ENCODE measurements around the gene ZBTB1. TPM values are rescaled to one million over a fixed set of nuclear protein-coding genes. Genes with fewer than 3 reads are reported as not detected.

Gene ZBTB1
- total and polyA plus RNA-seq, 10 of the 15 experiments (the other 5 are each of a cell fraction or from before 2014, with no cell fraction given) = 12.3 to 127 (median 40.0) TPM

DNA sequence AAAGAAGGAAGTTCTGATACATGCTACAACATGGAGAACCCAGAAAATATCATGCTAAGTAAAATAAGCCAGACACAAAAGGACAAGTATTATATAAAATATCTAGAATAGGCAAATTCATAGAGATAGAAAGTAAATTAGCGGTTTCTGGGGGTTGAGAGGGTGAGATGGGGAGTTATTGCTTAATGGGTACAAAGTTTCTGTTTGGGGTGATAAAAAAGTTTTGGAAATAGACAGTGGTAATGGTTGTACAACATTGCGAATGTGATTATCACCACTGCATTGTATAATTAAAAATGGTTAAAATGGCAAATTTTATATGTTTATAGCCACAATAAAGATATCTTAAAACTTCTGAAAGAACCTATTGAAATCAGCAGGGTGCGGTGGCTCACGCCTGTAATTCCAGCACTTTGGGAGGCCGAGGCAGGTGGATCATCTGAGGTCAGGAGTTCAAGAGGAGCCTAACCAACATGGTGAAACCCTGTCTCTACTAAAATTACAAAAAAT, 15.9 kb upstream of the ZBTB1 start:
- ATAC-seq (no peak), DNase-seq (ENCODE audit: low read depth, low spot score) (no peak), FAIRE-seq (no peak)
- Histone ChIP-seq H3K27ac (ENCODE audit: control insufficient read depth, insufficient read depth) (no peak overlapping the region), H3K4me1 (ENCODE audit: control insufficient read depth, insufficient read depth, low read length) (no peaks in the 10 kb centered on the region), H3K79me2 (ENCODE audit: control insufficient read depth, insufficient read depth, low read length) (peaks cover 4% of the 10 kb centered on the region), H2AFZ (ENCODE audit: control insufficient read depth, low read depth, low read length) (no peak overlapping the region), H3K36me3 (ENCODE audit: control insufficient read depth in 2 of 2, insufficient read depth in 2 of 2, low read length in 1 of 2) (peaks cover 4 to 25% of the 10 kb centered on the region in 2 experiments; a peak in 2 of 4 replicates), H3K4me2 (ENCODE audit: control insufficient read depth, insufficient read depth) (no peak overlapping the region), H3K9me3 (replicated peaks; ENCODE audit: control insufficient read depth, insufficient read depth, low read length) (no peaks in the 10 kb centered on the region), H4K20me1 (ENCODE audit: control insufficient read depth, insufficient read depth) (no peaks in the 10 kb centered on the region), H3K9ac (ENCODE audit: control insufficient read depth, insufficient read depth, low read length) (no peak overlapping the region), H3K4me3 (no peak overlapping the region), H3K27me3 (replicated peaks in 1 of 2; ENCODE audit: control insufficient read depth in 2 of 2, insufficient read depth in 2 of 2, low read length in 1 of 2) (no peaks in the 10 kb centered on the region)
- ChIA-PET RAD21 (ENCODE audit: unreplicated experiment) (no interaction called here), CTCF (interaction anchor here (0.9 to 10.2 kb wide), 5 partner anchors 9 to 59 kb away, joined by 3 to 72 read pairs (median 7); no protein-coding TSS in a partner anchor), POLR2A (interaction anchor here (0.8 to 1.0 kb wide), 3 partner anchors 9 to 97 kb away, joined by 3 to 5 read pairs (median 3); no protein-coding TSS in a partner anchor), SMC1A (ENCODE audit: uncharacterized antibody, unreplicated experiment) (interaction anchor here (1.2 to 1.9 kb wide), 3 partner anchors 9 to 59 kb away, joined by 3 to 12 read pairs (median 3); no protein-coding TSS in a partner anchor)
- intact Hi-C loops (cut with micrococcal nuclease; ENCODE audit: unreplicated experiment) (no loop called here), in situ Hi-C loops (cut with MboI) (no loop called here)
- WGBS (ENCODE audit: insufficient coverage, insufficient replicate concordance, low lambda C conversion rate, missing lambda C conversion rate) = 100% methylated on average over 5 of the region's 5 CpGs
- BruUV-seq (replicated peaks) = no TSS peak
- TF ChIP-seq SMARCA5 (IDR thresholded peaks at IDR 0.05) = no peak
- TF ChIP-seq, protein P1, sequence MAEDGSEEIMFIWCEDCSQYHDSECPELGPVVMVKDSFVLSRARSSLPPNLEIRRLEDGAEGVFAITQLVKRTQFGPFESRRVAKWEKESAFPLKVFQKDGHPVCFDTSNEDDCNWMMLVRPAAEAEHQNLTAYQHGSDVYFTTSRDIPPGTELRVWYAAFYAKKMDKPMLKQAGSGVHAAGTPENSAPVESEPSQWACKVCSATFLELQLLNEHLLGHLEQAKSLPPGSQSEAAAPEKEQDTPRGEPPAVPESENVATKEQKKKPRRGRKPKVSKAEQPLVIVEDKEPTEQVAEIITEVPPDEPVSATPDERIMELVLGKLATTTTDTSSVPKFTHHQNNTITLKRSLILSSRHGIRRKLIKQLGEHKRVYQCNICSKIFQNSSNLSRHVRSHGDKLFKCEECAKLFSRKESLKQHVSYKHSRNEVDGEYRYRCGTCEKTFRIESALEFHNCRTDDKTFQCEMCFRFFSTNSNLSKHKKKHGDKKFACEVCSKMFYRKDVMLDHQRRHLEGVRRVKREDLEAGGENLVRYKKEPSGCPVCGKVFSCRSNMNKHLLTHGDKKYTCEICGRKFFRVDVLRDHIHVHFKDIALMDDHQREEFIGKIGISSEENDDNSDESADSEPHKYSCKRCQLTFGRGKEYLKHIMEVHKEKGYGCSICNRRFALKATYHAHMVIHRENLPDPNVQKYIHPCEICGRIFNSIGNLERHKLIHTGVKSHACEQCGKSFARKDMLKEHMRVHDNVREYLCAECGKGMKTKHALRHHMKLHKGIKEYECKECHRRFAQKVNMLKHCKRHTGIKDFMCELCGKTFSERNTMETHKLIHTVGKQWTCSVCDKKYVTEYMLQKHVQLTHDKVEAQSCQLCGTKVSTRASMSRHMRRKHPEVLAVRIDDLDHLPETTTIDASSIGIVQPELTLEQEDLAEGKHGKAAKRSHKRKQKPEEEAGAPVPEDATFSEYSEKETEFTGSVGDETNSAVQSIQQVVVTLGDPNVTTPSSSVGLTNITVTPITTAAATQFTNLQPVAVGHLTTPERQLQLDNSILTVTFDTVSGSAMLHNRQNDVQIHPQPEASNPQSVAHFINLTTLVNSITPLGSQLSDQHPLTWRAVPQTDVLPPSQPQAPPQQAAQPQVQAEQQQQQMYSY (CRISPR knock-in tag; IDR thresholded peaks at IDR 0.05) = no peak
- no peak for TF ChIP-seq ASH2L (IDR thresholded peaks at IDR 0.05; ENCODE audit: borderline replicate concordance, low read depth)
- TF ChIP-seq ZNF24 (IDR thresholded peaks at IDR 0.05) = no peak
- TF ChIP-seq ZNF622 (IDR thresholded peaks at IDR 0.05) = no peak
- TF ChIP-seq, protein P2, sequence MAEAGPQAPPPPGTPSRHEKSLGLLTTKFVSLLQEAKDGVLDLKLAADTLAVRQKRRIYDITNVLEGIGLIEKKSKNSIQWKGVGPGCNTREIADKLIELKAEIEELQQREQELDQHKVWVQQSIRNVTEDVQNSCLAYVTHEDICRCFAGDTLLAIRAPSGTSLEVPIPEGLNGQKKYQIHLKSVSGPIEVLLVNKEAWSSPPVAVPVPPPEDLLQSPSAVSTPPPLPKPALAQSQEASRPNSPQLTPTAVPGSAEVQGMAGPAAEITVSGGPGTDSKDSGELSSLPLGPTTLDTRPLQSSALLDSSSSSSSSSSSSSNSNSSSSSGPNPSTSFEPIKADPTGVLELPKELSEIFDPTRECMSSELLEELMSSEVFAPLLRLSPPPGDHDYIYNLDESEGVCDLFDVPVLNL (IDR thresholded peaks at IDR 0.05; ENCODE audit: low read depth, low read length) = no peak
- TF ChIP-seq KLF5 (IDR thresholded peaks at IDR 0.05; ENCODE audit: partially characterized antibody) = no peak
- TF ChIP-seq, protein P3, sequence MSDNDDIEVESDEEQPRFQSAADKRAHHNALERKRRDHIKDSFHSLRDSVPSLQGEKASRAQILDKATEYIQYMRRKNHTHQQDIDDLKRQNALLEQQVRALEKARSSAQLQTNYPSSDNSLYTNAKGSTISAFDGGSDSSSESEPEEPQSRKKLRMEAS (IDR thresholded peaks at IDR 0.05; ENCODE audit: low read depth, low read length) = no peak
- no peak for TF ChIP-seq BMI1 (IDR thresholded peaks at IDR 0.05; ENCODE audit: borderline replicate concordance)
- TF ChIP-seq, protein P4, sequence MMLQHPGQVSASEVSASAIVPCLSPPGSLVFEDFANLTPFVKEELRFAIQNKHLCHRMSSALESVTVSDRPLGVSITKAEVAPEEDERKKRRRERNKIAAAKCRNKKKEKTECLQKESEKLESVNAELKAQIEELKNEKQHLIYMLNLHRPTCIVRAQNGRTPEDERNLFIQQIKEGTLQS (IDR thresholded peaks at IDR 0.05; ENCODE audit: borderline replicate concordance, extremely low read depth, low read depth, low read length) = no peak
- TF ChIP-seq, protein P5, sequence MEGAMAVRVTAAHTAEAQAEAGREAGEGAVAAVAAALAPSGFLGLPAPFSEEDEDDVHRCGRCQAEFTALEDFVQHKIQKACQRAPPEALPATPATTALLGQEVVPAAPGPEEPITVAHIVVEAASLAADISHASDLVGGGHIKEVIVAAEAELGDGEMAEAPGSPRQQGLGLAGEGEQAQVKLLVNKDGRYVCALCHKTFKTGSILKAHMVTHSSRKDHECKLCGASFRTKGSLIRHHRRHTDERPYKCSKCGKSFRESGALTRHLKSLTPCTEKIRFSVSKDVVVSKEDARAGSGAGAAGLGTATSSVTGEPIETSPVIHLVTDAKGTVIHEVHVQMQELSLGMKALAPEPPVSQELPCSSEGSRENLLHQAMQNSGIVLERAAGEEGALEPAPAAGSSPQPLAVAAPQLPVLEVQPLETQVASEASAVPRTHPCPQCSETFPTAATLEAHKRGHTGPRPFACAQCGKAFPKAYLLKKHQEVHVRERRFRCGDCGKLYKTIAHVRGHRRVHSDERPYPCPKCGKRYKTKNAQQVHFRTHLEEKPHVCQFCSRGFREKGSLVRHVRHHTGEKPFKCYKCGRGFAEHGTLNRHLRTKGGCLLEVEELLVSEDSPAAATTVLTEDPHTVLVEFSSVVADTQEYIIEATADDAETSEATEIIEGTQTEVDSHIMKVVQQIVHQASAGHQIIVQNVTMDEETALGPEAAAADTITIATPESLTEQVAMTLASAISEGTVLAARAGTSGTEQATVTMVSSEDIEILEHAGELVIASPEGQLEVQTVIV (IDR thresholded peaks at IDR 0.05; ENCODE audit: borderline replicate concordance, partially characterized antibody) = no peak
- no peak for TF ChIP-seq BCL11A (IDR thresholded peaks at IDR 0.05; ENCODE audit: low read depth, low read length)
- no peak for TF ChIP-seq EP300 (IDR thresholded peaks at IDR 0.05; ENCODE audit: borderline replicate concordance in 1 of 2, control insufficient read depth in 1 of 2, low read depth in 2 of 2, low read length in 2 of 2)

Data from GM12878 (cell line).